HG03520 (cell line): ENCODE data around the gene RAB3C.

Experiments
- ATAC-seq: cut with Tn5 transposase; IDR thresholded peaks from one replicate; pipeline ENCODE4 v1.9.1; 2021; ENCODE audit warnings: mild to moderate bottlenecking, moderate library complexity; ENCODE audit not compliant: unreplicated experiment

The RAB3C gene

GRCh38 chr5:58718269-58718978, 135.5 kb downstream of the RAB3C start:
- ATAC-seq: no peak

DNA sequence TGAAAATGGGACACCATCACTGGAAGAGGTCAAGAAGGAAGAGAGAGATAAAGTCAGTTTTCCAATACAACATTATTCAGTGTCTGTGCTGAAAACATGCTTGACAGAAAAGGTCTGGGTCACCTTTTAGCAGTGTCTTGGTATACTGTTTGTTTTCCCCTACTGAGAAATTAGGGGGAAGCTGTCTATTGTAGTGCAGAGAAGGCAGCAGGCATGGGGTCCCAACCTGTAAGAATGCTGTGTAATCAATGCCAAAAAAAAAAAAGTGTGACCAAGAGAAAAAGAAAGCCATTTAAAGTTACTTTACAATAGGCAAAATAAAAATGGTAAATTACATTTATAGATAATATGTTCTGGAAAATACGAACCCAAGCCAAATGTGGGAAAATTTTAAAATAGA, 139.3 kb downstream of the RAB3C start:
- ATAC-seq: no peak

GRCh38 chr5:58724992-58725391, 142.1 kb downstream of the RAB3C start:
- ATAC-seq: no peak

DNA sequence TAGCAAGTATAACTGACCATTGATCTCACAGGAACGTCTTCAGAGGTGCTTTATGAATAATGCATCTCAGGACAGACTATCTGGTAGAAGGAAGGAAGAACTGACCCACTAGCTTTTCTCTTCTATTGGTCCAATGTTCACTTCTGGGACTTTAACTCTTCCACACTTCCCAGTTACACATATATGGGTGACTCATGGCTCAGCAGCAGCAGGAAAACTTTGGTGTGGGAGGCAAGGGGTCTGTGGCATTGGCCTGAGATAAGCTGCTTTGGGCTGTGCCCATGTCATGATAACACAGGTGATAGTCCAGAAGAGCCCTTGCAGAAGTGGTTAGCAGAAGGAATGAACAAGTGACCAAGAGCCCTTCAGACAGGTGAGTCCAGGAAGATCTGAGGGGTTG, 148.8 kb downstream of the RAB3C start:
- no peak for ATAC-seq

DNA sequence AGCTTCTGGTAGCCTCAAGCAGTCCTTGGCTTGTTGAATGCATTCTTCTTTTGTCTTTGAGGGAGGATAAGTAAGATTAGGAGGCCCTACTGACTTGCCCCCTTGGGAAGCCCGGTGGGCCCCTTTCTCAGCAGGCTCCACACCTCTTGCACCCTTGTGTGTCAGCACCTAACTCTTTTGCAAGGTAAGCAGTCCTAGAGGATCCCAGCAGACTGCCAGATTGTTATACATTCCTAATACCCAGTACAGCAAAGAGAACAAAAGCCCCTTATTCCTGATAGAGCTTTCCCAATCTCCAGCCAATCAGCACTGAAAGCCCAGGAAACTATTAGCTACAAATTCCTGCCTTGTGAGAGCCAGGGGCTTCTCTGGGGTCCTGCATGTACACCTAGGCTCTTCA, 152.8 kb downstream of the RAB3C start:
- no peak for ATAC-seq

DNA sequence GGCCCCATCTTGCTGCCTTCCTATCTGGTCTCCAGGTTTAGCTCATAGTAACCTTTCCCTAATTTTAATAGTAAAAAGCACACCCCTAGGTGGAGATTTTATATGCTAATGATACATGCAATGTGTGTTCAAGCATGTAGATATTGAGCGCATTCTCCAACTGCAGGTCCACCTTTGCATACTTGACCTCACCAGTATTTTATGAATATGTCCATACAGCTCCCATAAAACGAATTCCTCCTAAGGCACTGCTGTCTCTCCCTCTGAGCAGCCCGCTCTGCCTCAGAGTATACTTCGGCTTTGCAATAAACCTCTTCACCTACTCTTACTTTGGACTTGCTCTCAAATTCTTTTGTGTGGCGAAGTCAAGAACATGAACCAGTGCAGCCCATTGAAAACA, 153.3 kb downstream of the RAB3C start:
- no peak for ATAC-seq

- no peak for ATAC-seq
Measured at GRCh38 chr5:58737671-58738070, 154.8 kb downstream of the RAB3C start.

GRCh38 chr5:58738336-58738735, 155.5 kb downstream of the RAB3C start:
- ATAC-seq: no peak

DNA sequence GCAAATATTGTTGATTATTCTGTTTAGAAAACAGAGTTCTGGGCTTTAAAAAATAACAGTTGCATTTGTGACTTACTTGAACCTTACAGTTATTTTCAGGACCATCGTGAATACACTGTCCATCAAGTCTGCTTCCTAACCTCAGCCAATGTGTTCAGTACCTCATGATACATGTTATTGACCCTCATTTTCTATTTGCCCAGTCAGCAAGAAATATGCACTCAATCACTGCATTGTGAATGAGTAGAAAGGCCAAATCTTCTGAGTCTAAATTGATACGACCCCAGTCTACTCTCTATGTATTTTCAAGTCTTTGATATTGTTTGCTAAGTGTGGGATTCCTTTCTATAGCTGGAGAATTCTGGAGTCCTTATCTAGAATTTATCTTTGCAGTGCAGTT, 156.2 kb downstream of the RAB3C start:
- no peak for ATAC-seq

DNA sequence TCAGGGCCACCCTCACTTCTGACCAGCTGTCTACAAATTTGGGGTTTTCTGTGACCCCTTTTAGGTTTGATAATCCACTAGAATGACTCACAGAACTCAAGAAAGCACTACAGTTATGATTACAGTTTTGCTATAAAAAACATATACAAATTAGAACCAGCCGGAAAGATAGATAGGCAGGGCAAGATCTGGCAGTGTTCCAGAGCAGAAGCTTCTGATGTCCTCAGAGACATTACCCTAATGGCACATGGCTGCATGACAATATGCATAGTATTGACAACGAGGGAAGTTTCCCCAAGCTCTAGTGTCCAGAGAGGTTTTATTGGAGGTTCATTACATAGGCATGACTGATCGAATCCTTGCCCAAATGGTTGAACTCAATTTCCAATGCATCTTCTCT, 158.1 kb downstream of the RAB3C start:
- no peak for ATAC-seq

- ATAC-seq: no peak
Measured at GRCh38 chr5:58745350-58745749, 162.5 kb downstream of the RAB3C start.

GRCh38 chr5:58746321-58746720, 163.4 kb downstream of the RAB3C start:
- ATAC-seq: no peak

DNA sequence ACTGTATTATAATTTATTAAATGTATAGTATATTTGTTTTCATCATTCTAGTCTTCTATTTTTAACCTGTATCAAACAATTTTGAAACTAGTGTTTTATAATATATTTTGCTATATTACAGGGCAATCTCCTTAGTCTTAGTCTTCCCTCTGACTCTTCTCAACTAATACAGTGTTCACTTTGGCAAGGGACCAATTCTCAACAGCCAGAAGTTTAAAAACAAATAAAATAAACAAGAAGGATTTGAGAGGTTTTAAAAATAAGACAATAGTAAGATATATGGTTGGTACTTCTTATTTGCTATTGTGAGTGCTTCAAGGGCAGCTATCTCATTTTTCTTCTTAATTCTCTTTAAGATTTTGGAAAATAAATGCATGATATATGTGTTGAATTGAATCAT, 167.2 kb downstream of the RAB3C start:
- no peak for ATAC-seq

DNA sequence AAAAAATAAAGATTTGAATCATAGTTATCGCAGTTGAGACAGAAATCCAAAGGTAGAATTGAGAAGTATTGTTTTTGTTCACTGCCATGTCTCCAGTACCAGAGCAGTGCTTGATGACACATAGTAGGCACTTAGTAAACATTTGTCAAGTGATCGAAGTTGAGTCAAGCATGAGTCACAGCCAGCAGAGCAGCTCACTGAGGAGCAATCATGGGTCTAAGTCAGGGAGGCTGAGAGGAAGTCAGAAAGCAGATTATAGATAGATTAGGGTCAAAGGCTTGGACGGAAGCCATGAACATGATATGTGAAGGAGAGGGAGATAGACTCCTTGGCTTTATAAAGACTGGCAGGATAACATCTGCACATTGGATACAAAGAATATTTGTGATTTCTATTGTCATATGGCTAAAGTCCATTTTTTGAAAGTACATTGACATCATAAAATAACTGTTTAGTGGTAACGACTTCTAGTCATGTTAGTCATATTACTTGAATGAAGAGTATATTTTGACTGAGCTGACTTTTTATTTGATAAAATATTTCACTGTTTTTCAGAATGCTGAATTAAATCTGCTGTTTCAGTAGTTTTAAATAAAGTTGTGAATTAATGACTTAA, 168.5 kb downstream of the RAB3C start:
- no peak for ATAC-seq

DNA sequence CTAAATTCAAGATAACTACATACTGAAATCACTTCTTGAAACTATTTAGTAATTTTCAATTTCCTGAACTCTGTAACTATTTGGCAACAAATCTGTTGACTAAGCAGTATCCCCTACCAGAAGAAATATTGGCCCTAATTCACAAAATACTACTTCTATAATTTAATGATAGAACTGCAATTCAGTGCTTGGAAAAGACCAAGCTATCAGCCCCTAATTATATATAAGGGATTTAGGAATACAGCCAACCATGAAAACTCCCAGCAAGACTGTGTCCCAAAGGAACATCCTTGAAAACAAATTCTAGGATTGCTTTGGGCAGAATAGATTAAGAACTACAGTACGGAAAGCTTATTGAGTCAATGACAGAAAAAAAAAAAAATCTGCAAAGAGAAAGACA, 169.2 kb downstream of the RAB3C start:
- no peak for ATAC-seq

GRCh38 chr5:58753446-58753845, 170.6 kb downstream of the RAB3C start:
- ATAC-seq: no peak

GRCh38 chr5:58754250-58754649, 171.4 kb downstream of the RAB3C start:
- no peak for ATAC-seq

DNA sequence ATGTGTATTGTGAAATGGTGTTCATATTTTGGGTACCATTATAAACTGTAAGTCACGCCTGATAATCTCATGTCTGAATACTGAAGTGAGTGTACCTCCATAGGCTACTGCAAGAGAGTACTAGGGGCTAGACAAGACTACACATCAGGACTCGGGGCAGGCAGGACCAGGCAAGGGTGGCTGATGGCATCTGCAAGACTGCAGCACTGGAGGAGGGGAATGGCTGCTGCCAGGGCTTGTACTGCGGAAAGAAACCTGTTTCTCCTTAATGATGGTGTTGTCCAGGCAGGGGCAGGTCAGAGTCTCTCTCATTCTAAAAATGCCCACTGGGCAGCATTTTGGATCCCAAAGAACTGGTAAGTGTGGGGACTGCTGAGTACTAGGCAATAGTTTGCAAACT, 172.5 kb downstream of the RAB3C start:
- no peak for ATAC-seq

DNA sequence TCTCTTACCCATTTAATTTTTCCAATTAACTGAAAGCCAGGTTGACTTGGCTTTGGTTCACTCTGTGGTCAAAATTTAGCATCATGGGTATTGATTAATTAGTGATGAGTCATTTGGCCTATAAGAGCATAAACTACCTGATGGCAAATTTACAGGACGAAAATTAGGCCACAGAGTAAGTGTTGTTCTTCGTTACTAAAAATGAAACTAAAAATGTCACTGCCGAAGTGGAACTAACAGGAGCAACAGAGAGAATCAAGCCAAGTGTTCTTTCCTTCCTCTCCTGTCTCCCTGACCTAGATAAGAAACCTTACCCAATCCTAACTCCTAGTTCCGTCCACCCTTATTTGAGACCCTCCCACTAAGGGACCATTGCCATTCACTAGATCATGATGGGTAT, 176.9 kb downstream of the RAB3C start:
- peak; percentile 86 for ATAC-seq

- no peak for ATAC-seq
Measured at GRCh38 chr5:58760222-58760621, 177.3 kb downstream of the RAB3C start.

DNA sequence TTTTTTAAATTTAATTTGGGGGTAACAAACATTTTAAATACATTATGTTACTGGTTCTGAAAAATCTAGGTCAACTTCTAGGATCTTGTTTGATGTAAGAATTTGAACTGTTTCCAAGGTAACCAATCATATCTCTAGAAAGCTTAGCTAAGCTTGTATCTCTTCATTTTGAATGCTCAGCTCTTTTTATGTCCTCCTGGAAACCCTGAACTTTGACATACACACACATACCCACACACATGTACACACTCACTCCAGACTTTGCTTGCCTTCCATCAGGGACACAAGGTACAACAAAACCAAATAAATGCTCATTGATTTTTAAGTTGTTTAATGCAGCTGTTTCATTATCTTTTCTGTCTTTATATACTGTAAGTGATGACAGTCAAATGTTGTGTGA, 178.5 kb downstream of the RAB3C start:
- no peak for ATAC-seq

- ATAC-seq: no peak
Measured at GRCh38 chr5:58763390-58763789, 180.5 kb downstream of the RAB3C start.

DNA sequence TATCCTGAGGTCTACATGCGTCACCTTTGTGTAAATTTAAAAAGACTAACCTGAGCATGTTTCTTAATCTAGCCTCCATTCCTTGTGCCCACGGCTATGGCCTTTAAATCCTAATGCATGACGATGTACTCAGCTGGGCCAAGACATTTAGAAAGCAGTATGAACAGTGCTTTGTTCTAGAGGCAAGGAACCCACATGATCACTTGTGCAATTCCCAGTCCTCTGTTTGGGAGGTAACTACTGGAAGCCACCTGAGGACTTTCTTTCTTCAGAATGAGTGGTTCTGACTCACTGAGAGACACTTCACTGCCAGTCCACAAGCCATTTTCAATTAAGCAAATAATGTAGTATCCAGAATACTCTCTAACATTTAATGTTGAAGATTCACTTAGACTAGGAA, 181.3 kb downstream of the RAB3C start:
- no peak for ATAC-seq
